A673 (cell line): Measurements from ENCODE around the gene RIC8A.

ENCODE experiments used
- CTCF ChIP-seq: fragments of 300-800, 200-600 bp; sonication (generic); conservative IDR thresholded peaks from 2 replicates; pipeline ENCODE4 v1.5.1; 2017; ENCODE audit warnings: low read depth, mild to moderate bottlenecking, antibody characterized with exemption, low read length, moderate library complexity, mixed read lengths
- EZH2 ChIP-seq: fragments of 200-600 bp; sonication (generic); IDR thresholded peaks from 2 replicates; pipeline ENCODE4 v1.6.1; 2017; ENCODE audit warnings: borderline replicate concordance, low read depth, mild to moderate bottlenecking, mixed read lengths, antibody characterized with exemption, low read length; ENCODE audit not compliant: poor library complexity, severe bottlenecking

- TF ChIP-seq CTCF: no peak
- TF ChIP-seq EZH2: no peak
These were observed 1.5 kb upstream of the RIC8A start for GRCh38 chr11:206002-206384.
